K562 treated with DMSO at 1 percent for 24 hours (cell line): ENCODE measurements around the gene PPP4R2. TPM values are rescaled to one million over a fixed set of nuclear protein-coding genes. Genes with fewer than 3 reads are reported as not detected.

Source experiments
- total RNA-seq: library from RNA; unstranded; fragments of 300-600 nt; gene quantifications from 2 replicates; pipeline ENCODE4 v1.2.3, GENCODE V29; 2022; ENCODE audit warnings: low read depth; ENCODE audit not compliant: insufficient read depth

PPP4R2 gene, protein sequence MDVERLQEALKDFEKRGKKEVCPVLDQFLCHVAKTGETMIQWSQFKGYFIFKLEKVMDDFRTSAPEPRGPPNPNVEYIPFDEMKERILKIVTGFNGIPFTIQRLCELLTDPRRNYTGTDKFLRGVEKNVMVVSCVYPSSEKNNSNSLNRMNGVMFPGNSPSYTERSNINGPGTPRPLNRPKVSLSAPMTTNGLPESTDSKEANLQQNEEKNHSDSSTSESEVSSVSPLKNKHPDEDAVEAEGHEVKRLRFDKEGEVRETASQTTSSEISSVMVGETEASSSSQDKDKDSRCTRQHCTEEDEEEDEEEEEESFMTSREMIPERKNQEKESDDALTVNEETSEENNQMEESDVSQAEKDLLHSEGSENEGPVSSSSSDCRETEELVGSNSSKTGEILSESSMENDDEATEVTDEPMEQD
- total RNA-seq, result 8.8 and 11.6 TPM in 2 replicates

DNA sequence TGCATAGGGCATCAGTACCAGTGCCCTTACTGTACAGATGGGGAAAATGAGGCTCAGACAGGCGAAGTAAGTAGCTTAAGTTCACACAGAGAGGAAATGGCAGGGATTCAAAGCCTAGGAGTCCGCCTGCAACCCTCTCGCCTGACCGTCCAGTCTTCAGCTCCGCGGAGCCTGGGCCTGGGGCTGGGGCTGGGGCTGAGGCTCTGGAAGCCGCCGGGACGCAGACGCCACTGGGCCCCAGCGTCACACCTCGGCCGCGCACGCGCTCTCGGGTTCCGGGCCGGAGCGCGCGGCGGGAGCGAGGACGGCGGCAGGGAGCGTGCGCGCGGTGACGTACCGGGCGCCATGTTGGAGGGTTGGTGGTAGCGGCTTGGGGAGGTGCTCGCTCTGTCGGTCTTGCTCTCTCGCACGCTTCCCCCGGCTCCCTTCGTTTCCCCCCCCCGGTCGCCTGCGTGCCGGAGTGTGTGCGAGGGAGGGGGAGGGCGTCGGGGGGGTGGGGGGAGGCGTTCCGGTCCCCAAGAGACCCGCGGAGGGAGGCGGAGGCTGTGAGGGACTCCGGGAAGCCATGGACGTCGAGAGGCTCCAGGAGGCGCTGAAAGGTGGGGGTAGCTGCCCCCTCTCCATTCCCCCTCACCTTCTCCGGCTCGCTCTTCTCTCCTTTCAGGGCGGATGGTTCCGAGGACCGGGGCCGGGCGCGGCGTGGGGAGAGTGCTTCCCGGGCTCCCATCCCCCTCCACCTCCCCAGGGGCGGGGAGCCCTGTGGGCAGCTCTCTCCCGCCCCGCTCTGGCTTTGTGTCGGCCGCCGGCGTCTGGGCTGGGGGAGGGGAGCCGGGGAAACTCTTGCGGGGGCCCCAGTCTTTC is at the start of gene PPP4R2:
PPP4R2 (plus strand) TSS at position 339 of the 861 bp plus-strand sequence; CDS start at position 566, 227 bp downstream.

DNA sequence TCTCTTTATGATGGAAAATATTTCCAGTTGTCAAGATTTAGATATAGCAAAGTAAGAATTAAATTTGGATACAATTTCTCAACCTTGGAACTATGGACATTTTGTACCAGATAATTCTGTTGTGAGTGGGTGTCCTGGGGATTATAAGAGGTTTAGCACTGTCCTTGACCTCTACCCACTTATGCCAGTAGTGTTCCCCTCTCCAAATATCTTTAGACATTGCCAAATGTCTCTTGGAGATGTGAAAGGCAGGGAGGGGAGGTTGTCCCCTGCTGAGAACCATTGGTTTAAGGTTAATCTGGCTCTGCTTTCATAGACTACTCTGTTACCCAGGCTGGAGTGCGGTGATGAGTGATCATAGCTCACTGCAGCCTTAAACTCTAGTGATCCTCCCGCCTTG is 64.8 kb downstream of the PPP4R2 start, which contains the start of gene EBLN2:
EBLN2 (plus strand) TSS at position 244 of the 400 bp plus-strand sequence. CDS start 423 bp downstream, outside the sequence.

Other genes with a start within 250 kb of the PPP4R2 start
- gene SHQ1, start 148.4 kb upstream of the PPP4R2 start, total RNA-seq, result 4.6 and 6.4 TPM in 2 replicates
- gene GXYLT2, start 108.8 kb upstream of the PPP4R2 start, total RNA-seq, result 2.7 and 3.9 TPM in 2 replicates
- 0.38 TPM in 1 of 2 replicates, not detected in the other for gene EBLN2, start 64.8 kb downstream of the PPP4R2 start, total RNA-seq